Kidney glomerular epithelial cell (primary cell): ENCODE results near the gene NID2.
A peak's percentile ranks its signal among the peaks of the same experiment; 100 is the strongest.

Experiments
- DNase-seq: peaks from one replicate; lab custom pipeline; 2025; lab: John Stamatoyannopoulos, UW

The NID2 gene

DNA sequence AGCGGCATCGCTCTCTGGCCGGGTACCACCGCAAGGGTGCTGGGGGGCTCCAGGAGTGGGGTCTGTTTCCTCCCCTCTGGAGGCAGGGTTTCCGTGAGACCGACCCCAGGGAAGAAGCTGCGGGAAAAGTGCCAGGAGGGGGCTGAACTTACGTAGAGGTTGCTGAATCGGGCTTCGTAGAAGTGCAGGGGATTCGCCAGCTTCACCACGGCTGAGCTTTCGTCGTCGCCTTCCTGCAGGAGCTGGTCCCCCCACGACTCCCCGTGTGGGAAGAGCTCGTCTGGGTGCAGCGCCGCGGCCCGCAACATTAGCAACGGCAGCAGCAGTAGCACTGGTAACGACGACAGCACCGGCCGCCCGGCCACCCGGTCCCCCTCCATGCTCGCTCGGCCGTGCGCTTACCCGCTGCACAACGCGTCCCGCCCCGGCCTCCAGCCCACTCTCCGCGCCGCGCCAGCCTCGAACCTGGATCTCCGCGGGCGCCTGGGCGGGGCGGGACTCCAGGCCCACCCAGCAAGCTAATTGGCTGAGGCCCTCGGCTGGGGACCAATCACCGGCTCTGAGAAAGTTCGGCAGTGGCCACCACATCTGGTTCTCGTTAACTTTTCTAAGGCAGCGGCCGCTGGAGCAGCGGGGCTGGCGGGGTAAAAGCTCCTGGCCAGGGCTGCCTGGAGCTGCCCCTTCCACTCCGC is at the start of gene NID2:
Gene NID2, minus strand, starts transcription at position 445 of the 692 bp plus-strand sequence. Its CDS starts 65 bp downstream, at position 380.
- DNase-seq, result peak; percentile 36

GRCh38 chr14:52117111-52117832 is 48.4 kb upstream of the NID2 start:
- no peak for DNase-seq

GRCh38 chr14:52115286-52115685 is 46.4 kb upstream of the NID2 start:
- DNase-seq, result no peak

DNA sequence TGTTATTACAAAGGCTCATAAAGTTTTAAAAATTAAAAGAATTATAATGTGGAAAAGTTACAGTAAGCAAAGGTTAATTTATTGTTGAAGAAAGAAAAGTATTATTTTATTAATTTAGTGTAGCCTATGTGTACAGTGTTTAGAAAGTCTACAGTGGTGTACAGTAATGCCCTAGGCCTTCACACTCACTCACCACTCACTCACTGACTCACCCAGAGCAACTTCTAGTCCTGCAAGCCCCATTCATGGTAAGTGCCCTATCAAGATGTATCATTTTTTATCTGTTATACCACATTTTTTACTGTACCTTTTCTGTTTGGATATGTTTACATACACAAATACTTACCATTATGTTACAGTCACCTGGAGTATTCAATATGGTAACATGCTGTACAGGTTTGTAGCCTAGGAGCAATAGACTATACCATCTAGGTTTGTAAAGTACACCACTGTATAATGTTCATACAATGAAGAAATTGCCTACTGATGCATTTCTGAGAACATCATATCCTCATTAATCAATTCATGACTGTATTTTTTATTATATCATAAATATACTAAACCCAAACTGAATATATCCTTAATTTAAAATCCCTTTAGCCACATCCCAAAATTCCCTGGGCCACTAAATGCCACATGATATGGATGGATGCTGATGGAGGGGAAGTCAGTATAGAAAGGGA is 43.6 kb upstream of the NID2 start:
- DNase-seq, result peak; percentile 29

GRCh38 chr14:52111583-52111982 is 42.7 kb upstream of the NID2 start:
- no peak for DNase-seq

- DNase-seq, result peak; percentile 70
Measured at GRCh38 chr14:52110441-52111086, 41.7 kb upstream of the NID2 start.

DNA sequence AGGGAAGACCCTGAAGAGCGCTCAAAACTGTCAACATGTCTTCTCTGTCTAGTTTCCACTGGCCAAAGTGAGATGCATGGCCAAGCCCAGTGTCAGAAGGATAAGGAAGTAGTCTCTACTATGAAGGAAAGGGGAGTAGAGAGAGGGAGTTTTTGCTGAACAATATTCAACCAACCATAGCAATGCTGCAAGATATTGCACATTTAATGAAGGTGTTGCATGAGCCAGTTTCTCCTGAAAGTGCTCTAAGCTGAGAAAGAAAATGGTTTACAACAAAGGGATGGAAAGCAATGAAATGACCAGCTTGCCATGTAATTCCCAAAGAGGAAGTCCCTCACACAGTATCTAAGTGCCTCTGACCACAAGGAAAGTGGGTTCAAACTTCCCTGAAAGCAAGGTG is 40.0 kb upstream of the NID2 start:
- peak; percentile 2 for DNase-seq

DNA sequence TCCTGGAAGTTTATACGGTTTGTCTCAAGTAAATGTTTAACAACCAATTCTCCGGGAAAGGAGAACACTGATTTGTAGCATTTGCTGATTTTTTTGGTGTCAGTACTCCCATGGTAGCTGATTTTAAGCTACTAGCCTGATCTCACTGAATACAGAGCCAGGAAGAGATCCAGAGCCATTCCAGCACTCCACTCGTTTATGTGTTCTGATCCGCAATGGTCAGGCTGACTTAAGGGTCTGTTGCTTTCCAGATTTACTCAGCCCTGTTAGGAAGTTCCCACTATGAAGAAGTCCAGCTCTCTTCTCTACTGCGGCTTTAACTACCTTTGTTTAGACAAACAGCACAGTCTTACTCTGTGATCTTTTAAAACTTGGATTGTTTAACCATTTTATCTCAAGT is 38.0 kb upstream of the NID2 start:
- DNase-seq, result peak; percentile 49

GRCh38 chr14:52103416-52103815 is 34.6 kb upstream of the NID2 start:
- DNase-seq, result no peak

DNA sequence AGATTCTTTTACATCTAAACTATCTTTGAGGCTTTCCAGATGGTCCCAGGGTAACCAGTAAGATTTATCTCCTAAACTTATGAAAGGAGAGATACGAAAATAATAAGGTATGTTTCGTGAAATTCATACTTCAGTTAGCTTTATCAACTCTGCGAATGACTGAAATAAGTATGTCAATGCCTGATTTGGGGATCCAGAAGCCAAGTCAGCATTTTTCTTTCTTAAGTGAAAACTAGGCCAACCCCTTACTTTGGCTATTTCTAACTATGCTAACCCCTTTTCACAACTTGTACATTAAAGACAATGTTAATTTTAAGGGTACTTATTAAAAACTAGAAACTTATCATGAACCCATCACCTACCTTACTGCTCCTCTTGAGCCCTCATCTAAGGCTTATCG is 26.9 kb upstream of the NID2 start:
- no peak for DNase-seq

DNA sequence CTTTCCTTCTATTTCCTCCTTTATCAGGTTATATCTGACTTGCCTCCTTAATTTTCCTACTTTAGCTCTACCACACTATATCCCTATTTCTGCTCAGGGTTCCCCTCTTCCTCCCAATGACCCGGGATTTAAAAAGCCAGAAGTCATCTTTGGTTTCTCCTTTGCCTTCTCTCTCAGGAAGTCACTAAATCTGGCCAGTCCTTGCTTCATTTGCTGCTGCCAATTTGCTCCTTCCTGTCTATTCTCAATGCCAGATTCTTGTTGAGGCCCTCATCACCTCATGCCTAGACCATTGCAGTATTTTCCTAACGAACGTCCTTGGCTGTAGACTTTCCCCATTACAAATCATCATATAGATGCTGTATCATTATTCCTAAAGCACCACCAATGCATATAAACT is 26.5 kb upstream of the NID2 start:
- DNase-seq, result no peak

- DNase-seq, result no peak
Measured at GRCh38 chr14:52094546-52095271, 25.9 kb upstream of the NID2 start.

- no peak for DNase-seq
Measured at GRCh38 chr14:52091928-52092327, 23.1 kb upstream of the NID2 start.

DNA sequence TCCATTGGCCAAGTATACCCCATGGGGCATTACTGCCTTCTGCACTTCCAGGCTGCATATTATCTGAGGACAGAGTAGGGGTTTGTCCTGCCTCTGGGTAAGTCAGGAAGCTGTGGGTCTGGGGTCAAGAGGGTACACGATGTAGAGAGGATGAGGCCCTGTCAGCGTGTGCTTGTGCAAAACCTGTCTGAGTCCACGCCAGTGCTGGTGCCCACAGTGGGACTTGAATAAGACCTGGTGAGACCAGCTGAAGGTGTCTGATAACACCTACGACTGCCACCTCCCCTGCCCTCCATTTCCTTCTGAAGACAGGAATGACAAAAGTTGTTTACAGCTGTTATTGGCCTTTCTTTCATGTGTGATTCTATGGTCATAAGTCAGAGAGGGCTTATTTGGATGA is 22.1 kb upstream of the NID2 start:
- no peak for DNase-seq

DNA sequence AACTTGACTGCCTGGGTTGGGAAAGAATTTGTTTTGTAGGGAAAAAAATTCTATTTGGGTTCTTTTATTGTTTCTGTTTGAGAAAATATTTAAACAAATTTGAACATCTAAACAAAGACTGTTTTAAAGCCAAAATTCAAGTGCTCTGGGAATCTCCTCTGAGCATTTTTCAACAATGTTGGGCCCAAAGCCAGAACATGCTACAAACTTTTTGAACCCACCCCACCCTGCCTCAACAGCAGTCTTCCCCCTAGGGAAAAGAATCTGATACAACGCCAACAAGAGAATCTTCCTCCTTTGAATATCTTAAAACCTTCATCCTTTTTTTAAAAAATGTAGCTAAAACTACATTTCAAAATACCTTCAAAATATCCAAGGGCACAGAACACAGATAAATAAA is 20.4 kb upstream of the NID2 start:
- DNase-seq, result no peak

DNA sequence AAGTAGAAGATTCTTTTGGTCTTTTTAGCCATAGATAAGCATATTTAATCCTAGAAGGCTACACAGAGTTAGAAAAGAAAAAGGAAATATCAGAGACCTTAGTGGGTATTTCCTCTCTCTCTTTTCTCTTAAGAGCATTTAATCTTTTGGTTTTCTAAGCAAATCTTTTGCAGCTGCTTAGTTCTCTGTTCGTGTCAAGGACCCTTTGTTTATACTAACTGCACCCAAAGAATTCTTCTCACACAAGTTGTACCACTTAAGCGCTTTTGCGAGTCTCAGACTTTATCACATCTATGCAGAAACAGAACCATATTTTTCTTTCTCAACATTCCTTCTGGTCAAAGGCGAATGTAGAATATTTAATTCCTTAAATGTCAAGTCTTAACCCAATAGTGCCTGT is 17.9 kb upstream of the NID2 start:
- no peak for DNase-seq

DNA sequence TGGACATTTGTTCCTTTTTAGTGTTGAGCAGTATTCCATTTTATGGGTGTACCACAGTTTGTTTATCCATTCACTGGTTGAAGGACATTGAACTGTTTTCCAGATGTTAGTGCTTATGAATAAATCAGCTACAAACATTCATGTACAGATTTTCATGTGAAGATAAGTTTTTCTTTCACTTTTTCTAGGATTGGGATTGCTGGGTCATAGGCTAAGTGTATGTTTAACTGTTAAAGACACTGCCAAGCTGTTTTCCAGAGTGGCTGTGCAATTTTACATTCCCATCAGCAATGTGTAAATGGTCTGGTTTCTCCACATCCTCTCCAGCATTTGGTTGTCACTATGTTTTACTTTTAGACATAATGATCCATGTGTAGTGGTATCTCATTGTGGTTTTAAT is 14.0 kb upstream of the NID2 start:
- DNase-seq, result no peak

GRCh38 chr14:52081964-52082363 is 13.1 kb upstream of the NID2 start:
- no peak for DNase-seq

- peak; percentile 99 for DNase-seq
Measured at GRCh38 chr14:52080808-52081755, 12.2 kb upstream of the NID2 start.

- DNase-seq, result peak; percentile 92
Measured at GRCh38 chr14:52080158-52080800, 11.4 kb upstream of the NID2 start.
